ENCODE results near the gene KIRREL3.
"Not testable (repeated sequence)": the region's sequence is repeated elsewhere in the genome, so short reads cannot be mapped to it uniquely, and the experiment has no call there.

DNA sequence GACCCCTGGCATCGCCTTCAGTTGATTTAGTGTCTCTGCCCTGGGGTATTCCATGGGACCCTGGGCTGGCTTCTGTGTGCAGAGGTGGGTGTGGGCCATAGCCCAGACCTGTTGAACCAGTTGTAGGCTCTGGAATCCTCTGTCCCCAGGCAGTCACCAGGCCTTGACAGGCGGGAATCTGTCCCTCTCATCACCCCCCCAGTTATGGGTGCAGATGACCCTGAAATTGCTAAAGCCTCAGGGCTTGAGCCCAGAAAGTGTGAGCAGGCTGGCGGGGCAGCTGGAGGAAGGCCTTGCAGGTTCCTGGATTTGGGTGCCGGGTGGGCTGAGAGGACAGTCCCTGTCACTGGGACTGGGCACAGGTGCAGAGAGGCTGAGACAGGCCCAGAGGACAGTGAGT is 617.9 kb downstream of the KIRREL3 start:
- TF ChIP-seq, protein P1, sequence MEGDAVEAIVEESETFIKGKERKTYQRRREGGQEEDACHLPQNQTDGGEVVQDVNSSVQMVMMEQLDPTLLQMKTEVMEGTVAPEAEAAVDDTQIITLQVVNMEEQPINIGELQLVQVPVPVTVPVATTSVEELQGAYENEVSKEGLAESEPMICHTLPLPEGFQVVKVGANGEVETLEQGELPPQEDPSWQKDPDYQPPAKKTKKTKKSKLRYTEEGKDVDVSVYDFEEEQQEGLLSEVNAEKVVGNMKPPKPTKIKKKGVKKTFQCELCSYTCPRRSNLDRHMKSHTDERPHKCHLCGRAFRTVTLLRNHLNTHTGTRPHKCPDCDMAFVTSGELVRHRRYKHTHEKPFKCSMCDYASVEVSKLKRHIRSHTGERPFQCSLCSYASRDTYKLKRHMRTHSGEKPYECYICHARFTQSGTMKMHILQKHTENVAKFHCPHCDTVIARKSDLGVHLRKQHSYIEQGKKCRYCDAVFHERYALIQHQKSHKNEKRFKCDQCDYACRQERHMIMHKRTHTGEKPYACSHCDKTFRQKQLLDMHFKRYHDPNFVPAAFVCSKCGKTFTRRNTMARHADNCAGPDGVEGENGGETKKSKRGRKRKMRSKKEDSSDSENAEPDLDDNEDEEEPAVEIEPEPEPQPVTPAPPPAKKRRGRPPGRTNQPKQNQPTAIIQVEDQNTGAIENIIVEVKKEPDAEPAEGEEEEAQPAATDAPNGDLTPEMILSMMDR (optimal IDR thresholded peaks at IDR 0.05 in 1 of 3, IDR thresholded peaks at IDR 0.05 in 1 of 3, conservative IDR thresholded peaks at IDR 0.05 in 1 of 3; ENCODE audit: extremely low read depth in 1 of 3, insufficient read depth in 2 of 3, low read length in 3 of 3), result not testable (repeated sequence)
- TF ChIP-seq EZH2 (IDR thresholded peaks at IDR 0.05; ENCODE audit: low read length), result not testable (repeated sequence)
